ENCODE results near the gene RNF214. TPM values are rescaled to one million over a fixed set of nuclear protein-coding genes. Genes with fewer than 3 reads are reported as not detected.
A peak's percentile ranks its signal among the peaks of the same experiment; 100 is the strongest.

The RNF214 gene
- total RNA-seq, 2 donors from 2014 or later: 46.4 to 51.1 TPM

DNA sequence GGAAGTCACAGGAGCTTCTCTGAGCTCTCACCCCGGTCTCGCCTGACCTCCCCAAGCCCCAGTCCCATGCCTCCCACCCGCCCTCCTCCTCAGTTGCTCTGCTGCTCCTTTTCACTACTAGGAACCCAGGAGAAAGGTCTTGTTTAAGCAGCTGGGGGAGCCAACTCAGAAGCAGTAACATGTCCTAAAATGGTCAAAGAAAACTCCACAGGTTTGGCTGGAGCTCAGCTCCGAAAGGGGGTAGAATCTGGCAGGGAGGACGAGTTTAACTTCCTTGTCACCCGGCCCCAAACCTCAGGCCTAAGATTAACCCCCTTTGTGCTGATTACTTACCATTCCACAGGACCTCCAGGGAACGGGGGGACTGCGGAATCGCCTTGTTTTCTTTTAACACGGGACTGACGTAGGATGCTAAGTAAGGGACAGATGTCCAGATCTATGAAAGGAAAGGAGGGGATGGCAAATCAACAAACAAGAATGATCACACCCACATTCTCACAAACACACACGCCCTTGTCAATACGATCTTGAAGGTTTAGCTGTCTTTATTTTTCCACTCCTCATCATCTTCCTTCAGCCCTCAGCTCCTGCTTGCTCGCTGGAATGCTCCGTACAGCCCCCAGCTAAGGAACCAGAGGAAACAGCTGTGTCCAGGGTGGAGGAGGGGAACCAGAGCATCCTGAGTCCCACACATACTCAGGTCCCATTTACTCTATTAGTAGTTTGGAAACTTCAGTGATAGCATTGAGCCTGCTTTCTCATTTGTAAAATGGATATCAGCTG, 14.1 kb upstream of the RNF214 start:
- TF ChIP-seq, protein P1, sequence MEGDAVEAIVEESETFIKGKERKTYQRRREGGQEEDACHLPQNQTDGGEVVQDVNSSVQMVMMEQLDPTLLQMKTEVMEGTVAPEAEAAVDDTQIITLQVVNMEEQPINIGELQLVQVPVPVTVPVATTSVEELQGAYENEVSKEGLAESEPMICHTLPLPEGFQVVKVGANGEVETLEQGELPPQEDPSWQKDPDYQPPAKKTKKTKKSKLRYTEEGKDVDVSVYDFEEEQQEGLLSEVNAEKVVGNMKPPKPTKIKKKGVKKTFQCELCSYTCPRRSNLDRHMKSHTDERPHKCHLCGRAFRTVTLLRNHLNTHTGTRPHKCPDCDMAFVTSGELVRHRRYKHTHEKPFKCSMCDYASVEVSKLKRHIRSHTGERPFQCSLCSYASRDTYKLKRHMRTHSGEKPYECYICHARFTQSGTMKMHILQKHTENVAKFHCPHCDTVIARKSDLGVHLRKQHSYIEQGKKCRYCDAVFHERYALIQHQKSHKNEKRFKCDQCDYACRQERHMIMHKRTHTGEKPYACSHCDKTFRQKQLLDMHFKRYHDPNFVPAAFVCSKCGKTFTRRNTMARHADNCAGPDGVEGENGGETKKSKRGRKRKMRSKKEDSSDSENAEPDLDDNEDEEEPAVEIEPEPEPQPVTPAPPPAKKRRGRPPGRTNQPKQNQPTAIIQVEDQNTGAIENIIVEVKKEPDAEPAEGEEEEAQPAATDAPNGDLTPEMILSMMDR (conservative IDR thresholded peaks at IDR 0.05): no peak
- Mint-ChIP-seq H3K4me3 (no peak overlapping the region), H3K27ac (no peak overlapping the region), H3K4me1 (peaks cover 2% of the 10 kb centered on the region), H3K36me3 (ENCODE audit: low read depth) (peaks cover 51% of the 10 kb centered on the region), H3K27me3 (ENCODE audit: insufficient read depth) (no peaks in the 10 kb centered on the region), H3K9me3 (no peaks in the 10 kb centered on the region)
- Histone ChIP-seq H3K9ac (ENCODE audit: extremely low read depth, low read length, poor library complexity, severe bottlenecking) (no peak overlapping the region), H3K4me3 (ENCODE audit: low read length) (no peak overlapping the region), H3K36me3 (ENCODE audit: control insufficient read depth, insufficient read depth, low read length) (peaks cover 73% of the 10 kb centered on the region), H3K27me3 (ENCODE audit: control insufficient read depth, insufficient read depth, low read length, poor library complexity, severe bottlenecking) (no peaks in the 10 kb centered on the region), H3K4me1 (ENCODE audit: control insufficient read depth, insufficient read depth, low read length) (no peaks in the 10 kb centered on the region), H3K27ac (ENCODE audit: low read depth, low read length) (no peak overlapping the region), H3K9me3 (ENCODE audit: control insufficient read depth, low read length) (no peaks in the 10 kb centered on the region)
- WGBS, 2 experiments (ENCODE audit: insufficient coverage in 1 of 2, insufficient read length in 1 of 2): 88 to 93% methylated on average over 7 to 15 of the region's 15 CpGs
- DNase-seq: no peak

DNA sequence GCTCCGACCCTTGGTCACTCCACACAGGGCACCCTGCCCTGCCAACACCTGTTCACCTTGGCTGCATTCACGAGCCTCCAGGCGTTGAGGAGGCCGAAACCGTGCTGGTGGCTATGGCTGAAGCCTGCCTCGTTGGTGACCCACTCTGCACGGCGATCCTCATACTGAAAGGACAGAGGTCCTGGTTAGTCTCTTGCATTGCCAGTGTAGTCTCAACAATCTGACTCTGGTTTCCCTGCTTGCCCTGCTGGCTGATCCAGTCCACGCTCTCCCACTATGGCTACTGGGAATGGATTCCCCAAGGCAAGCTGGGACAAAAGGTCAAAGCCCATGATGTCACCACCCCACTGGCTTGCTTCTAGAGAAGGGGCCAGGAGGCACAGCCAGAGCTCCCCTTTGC, 13.5 kb upstream of the RNF214 start:
- peaks cover 53% of the 10 kb centered on the region for H3K36me3 Mint-ChIP-seq (ENCODE audit: low read depth)
- H3K27me3 ChIP-seq (ENCODE audit: control insufficient read depth, insufficient read depth, low read length, poor library complexity, severe bottlenecking): no peaks in the 10 kb centered on the region

DNA sequence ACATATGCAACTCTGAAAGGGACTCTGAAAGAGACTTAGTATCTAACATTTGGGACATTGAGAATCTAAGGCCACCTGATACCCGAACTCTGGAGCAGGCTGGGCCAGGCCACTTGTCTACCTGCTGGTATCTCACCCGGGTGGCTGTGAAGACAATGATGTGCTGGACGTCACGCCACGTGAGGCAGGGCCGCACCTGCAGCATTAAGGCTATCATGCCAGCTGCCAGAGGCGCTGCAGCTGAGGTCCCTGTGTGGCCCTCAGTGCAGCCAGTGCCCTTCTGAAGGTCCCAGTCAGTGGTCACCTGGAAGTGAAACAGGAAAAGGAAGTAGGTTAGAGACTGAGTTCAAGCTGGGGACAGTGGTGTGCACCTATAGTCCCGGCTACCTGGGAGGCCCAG, 13.0 kb upstream of the RNF214 start:
- Histone ChIP-seq H3K36me3 (ENCODE audit: control insufficient read depth, insufficient read depth, low read length) (peaks cover 78% of the 10 kb centered on the region), H3K9ac (ENCODE audit: extremely low read depth, low read length, poor library complexity, severe bottlenecking) (no peak overlapping the region), H3K4me3 (ENCODE audit: low read length) (no peak overlapping the region), H3K4me1 (ENCODE audit: control insufficient read depth, insufficient read depth, low read length) (no peaks in the 10 kb centered on the region), H3K27me3 (ENCODE audit: control insufficient read depth, insufficient read depth, low read length, poor library complexity, severe bottlenecking) (no peaks in the 10 kb centered on the region), H3K9me3 (ENCODE audit: control insufficient read depth, low read length) (no peaks in the 10 kb centered on the region), H3K27ac (ENCODE audit: low read depth, low read length) (no peak overlapping the region)
- TF ChIP-seq, protein P1 (conservative IDR thresholded peaks at IDR 0.05): no peak
- DNase-seq: no peak
- WGBS, 2 experiments (ENCODE audit: insufficient coverage in 1 of 2, insufficient read length in 1 of 2): 93 to 100% methylated on average over 8 of the region's 8 CpGs
- Mint-ChIP-seq H3K36me3 (ENCODE audit: low read depth) (peaks cover 53% of the 10 kb centered on the region), H3K27ac (peak overlapping the region; percentile 31), H3K9me3 (no peaks in the 10 kb centered on the region), H3K4me1 (peaks cover 2% of the 10 kb centered on the region), H3K27me3 (ENCODE audit: insufficient read depth) (no peaks in the 10 kb centered on the region), H3K4me3 (no peak overlapping the region)

More for the DNA sequence above, 13.5 kb upstream of the RNF214 start:
- no peak overlapping the region for H3K27ac ChIP-seq (ENCODE audit: low read depth, low read length)
- 93 to 98% methylated on average over 7 to 9 of the region's 9 CpGs for WGBS, 2 experiments (ENCODE audit: insufficient coverage in 1 of 2, insufficient read length in 1 of 2)
- Mint-ChIP-seq H3K27ac (no peak overlapping the region), H3K9me3 (no peaks in the 10 kb centered on the region), H3K4me3 (no peak overlapping the region), H3K27me3 (ENCODE audit: insufficient read depth) (no peaks in the 10 kb centered on the region), H3K4me1 (peaks cover 2% of the 10 kb centered on the region)
- peaks cover 77% of the 10 kb centered on the region for H3K36me3 ChIP-seq (ENCODE audit: control insufficient read depth, insufficient read depth, low read length)
- TF ChIP-seq, protein P1 (conservative IDR thresholded peaks at IDR 0.05): no peak
- DNase-seq: no peak
- H3K9me3 ChIP-seq (ENCODE audit: control insufficient read depth, low read length): no peaks in the 10 kb centered on the region
- no peaks in the 10 kb centered on the region for H3K4me1 ChIP-seq (ENCODE audit: control insufficient read depth, insufficient read depth, low read length)
- H3K4me3 ChIP-seq (ENCODE audit: low read length): no peak overlapping the region
- no peak overlapping the region for H3K9ac ChIP-seq (ENCODE audit: extremely low read depth, low read length, poor library complexity, severe bottlenecking)
